HG03139 (cell line): Measurements from ENCODE around the gene RSPO1.

Source experiments
- ATAC-seq: cut with Tn5 transposase; IDR thresholded peaks from one replicate; pipeline ENCODE4 v1.9.1; 2021; ENCODE audit not compliant: unreplicated experiment

The RSPO1 gene

GRCh38 chr1:37574834-37575480, 59.7 kb downstream of the RSPO1 start:
- ATAC-seq = no peak

DNA sequence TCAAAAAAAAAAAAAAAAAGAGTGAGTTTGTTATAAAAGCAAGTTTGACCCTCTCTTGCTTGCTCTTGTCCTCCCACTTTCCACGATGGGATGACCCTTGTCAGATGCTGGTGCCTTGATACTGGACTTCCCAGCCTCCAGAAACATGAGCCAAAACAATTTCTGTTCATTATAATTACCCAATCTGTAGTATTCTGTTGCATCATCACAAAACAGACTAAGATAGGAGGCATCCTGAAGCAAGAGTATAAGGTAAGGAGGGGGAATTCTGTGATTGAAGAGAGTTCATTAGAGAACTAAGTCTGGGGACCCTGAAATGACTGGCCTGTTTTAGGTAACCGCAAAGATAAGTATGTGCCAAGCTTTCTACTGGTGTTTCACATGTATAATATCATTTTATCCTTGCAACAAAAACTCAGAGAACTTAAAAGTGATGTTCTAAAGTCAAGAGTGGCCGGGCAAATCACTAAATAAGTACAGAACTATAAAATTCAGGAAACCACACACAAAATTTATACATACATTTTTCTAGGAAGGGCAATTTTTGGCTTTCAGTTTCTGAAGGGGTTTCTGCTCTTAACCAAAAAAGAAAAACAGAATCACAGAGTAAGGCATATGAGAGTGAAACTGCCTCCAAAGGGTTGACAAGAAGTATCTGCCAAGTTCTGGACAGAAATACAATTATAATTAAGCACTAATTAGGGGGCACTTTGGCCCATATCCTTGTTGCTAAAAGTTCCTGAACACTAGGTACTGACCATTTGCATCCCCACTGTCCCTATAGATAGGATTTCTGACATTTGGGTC, 64.0 kb downstream of the RSPO1 start:
- no peak for ATAC-seq

GRCh38 chr1:37567023-37567422, 67.7 kb downstream of the RSPO1 start:
- no peak for ATAC-seq

- no peak for ATAC-seq
Observed at GRCh38 chr1:37564892-37565291, 69.8 kb downstream of the RSPO1 start.

DNA sequence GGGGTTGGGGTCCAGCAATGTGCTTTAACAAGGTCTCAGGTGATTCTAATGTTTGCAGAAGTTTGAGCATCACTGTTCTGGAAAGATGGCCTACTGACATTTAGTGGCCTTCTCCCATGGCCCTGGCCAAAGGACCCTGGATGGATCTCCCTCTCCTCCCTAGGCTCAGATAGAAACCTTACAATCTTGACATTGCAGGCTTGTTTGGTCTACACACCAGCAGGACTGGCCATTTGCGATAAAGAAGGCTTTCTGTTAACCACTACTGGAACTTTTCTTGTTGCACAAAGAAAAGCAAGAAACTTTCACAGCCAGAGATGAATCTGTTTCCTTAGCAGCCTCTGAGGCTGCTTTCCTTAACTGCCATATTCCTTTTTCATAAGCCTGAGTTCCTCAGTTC, 71.7 kb downstream of the RSPO1 start:
- ATAC-seq = no peak
